Suppressor macrophage (primary cell): Measurements from ENCODE around the gene GSTA2.
A peak's percentile ranks its signal among the peaks of the same experiment; 100 is the strongest.
"Not testable (repeated sequence)": the region's sequence is repeated elsewhere in the genome, so short reads cannot be mapped to it uniquely, and the experiment has no call there.

Experiments
- DNase-seq, 4 experiments: peaks; one replicate each; pipeline ENCODE4 v3.0.0-alpha.2; 2020 to 2022

GSTA2 gene

DNA sequence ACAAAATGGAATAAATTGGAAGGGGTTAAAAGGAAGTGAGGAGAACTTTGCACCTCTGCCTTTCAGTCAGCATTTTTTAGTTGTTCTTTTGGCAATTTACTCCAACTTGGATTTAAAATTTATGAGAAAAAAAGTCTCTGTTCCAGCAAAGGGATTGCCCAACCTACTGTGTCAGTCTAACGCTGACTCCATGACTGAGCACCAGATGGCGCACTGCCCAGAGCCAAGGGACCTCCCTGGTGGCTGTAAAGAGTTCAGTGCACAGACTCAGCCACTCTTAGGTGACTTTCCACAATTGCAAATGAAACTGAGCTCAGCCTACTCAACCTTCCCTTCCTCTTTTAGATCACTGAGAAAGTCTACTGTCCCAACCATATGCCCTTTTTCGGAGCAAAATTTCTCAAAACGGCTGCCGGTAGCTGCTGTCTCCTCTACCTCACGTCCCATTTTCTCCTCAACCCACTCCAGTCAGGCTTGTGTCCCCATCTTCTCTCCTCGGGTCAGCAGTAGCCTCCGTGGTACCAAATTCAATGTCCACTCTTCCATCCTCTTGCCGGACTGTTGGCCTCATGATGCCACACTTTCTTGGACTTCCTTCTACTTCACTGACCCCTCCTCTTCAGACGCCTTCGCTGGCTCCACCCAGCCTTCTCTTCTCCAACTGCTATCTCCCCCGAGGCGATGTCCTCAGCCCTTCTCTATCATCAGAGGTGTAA lies 38.7 kb downstream of the GSTA2 start:
- peak; percentile 66 to 84 (median 76) for DNase-seq

DNA sequence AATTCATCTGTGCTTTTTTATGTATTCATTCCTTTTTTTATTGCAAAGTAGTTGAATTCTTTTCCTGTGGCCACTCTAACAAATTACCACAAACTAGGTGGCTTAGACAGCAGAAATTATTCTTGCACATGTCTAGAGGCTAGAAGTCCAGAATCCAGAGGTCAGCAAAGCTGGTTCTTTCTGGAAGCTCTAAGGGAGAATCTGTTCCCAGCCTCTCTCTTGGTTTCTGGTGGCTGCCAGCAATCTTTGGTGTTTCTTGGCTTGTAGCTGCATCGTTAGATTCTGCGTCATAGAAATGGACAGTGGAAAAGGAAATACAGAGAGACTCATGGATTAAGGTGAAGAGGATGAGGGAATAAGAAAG lies 39.3 kb downstream of the GSTA2 start:
- DNase-seq = no peak

DNA sequence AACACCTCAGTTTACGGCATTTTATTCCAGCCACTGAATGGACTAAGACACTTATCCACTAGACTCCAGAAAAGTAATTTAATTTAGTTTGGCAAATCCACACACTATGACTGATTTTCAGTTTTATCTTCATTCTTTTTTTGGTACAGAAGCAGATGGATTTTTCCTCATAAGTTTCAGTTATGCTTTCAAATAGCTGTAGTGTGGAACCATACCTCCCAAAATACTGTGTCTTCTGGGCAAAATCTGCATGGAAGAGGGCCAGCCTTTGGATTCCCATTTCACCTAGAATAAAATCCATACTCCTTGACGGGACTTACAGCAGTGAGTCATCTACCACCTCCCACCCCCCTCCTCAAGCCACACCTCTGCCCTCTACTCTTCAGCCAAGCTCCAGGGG lies 43.0 kb downstream of the GSTA2 start:
- no peak for DNase-seq

DNA sequence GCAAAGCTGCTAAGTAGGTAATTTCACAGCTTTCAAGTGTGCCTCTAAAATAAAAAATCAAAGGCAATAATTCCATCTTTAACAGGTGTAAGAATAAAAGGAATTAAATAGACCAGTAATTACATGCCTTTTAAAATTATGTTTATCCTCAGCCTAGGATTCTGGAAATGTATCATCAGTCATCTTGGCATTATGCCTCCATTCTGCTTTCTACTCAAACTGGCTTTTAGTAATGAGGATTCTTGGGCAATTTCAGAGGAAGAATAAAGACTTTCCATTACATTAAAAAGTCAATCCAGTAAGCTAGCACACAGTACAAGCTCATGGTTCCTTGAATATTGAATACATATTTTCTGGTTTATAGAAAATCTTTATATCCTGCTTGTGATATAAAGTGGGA lies 44.7 kb downstream of the GSTA2 start:
- no peak for DNase-seq

DNA sequence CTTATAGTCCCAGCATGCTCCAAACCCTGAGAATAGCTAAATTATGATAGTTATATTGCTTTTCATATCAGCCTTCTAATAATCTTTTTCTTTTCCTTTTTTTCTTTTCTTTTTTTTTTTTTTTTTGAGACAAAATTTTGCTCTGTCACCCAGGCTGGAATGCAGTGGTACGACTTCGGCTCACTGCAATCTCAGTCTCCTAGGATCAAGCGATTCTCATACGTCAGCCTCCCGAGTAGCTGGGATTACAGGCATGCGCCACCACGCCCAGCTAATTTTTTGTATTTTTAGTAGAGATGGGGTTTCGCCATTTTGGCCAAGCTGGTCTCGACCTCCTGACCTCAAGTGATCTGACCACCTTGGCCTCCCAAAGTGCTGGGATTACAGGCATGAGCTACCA lies 48.5 kb downstream of the GSTA2 start:
- DNase-seq = not testable (repeated sequence)

DNA sequence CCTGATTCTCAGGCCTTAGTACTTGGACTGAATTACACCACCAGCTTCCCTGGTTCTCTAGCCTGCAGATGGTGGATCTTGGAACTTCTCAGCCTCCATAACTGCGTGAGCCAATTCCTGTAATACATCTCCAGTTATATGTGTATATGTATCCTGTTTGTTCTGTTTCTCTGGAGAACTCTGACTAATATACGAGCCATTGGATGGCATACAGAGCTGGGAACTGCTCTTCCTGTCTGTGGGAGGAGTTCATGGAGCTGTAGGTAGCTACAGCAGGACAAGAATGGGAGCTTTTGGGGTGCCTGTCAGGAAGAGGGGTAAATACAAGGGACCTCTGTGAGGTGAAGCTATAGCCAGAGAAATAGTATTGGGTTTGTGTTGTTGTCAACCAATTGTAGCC lies 51.1 kb downstream of the GSTA2 start:
- DNase-seq = no peak

DNA sequence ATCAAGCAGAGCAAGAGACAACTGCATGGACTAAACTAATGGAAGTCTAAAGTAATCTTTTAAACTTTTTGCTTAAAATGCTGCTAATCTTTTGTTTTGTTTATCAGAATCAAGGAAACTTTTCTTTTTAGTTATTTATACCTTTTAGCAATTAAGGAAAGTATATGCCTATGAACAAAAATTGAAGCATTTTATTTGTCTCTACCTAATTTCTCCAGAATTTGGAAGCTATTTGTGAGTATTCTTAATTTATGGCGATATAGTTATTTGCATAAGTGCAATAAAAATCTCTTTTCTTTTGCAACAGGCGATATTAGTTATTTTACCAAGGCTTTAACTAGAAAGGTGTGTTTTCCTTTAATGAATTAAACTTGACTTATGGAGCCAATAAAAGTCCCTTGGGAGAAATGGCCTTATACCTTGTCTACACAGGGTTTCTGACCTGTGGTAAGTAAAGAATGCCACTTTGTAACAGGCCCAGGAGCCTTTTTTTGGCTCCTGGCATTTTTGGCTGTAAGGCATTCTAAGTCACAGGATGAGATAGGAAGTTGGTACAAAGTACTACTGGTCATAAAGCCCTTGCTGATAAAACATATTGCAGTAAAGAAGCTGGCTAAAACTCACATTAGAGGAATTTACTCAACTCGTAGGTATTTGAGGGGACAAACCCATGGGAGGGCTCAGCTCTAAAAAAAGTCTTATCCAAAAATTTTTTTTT lies 55.2 kb downstream of the GSTA2 start:
- DNase-seq = no peak

DNA sequence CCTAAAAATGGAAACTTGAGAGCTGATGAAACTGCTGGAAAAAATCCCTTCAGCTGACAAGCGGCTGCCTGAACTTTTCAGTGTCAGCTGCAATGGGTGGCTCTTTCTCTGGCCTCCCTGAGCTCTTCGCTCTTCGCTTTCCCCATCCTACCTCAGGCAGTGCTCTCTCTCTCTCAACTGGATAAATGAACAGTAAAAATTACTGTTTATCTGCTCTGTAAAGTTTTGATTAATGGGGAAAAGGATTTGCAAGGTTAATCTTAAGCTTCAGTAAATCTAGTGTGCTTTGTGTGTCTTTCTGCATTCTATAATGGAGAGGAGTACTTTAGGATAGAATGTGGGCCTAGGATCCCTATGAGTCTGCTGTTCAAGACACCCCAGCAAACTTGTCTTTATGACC lies 57.3 kb downstream of the GSTA2 start:
- no peak for DNase-seq

DNA sequence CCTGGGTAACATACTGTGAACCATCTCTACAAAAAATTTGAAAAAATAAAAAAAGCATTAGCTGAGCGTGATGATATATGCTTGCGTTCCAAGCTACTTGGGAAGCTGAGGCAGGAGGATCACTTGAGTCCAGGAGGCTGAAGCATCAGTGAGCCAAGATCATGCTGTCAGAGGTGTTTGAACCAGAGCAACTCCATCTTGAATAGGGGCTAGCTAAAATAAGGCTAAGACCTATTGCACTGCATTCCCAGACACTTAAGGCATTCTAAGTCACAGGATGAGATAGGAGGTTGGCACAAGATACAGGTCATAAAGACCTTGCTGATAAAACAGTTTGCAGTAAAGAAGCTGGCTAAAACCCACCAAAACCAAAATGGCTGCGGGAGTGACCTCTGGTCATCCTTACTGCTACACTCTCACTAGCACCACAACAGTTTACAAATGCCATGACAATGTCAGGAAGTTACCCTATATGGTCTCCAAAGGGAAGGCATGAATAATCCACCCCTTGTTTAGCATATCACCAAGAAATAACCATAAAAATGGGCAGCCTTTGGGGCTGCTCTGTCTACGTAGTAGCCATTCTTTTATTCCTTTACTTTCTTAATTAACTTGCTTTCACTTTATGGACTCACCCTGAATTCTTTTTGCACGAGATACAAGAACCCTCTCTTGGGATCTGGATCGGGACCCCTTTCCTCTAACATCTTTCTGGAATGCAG lies 58.3 kb downstream of the GSTA2 start:
- DNase-seq = not testable (repeated sequence)

DNA sequence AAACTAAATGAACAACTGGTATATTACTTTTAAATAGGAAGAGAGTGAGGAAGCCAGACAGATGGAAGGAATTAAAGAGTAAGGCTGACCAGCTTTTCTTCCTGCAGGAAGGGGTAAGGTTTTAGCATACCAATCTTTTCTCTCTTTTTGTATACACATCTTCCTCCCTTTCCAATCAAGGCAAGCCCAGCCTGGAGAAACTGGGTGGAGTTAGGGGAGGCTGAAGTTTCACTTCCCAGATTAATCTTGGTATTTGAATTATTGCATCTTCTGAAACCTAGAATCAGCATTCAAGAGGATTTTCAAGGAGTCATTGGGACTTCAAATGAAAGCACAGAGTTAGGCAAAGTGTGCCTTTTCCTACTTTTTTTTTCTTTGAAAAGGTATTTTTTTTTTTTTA lies 59.2 kb downstream of the GSTA2 start:
- DNase-seq = peak; percentile 19 to 48 (median 38)
